H7 (cell line): ENCODE results near the gene LETM1. TPM values are rescaled to one million over a fixed set of nuclear protein-coding genes. Genes with fewer than 3 reads are reported as not detected.
A peak's percentile ranks its signal among the peaks of the same experiment; 100 is the strongest.

Source experiments
- DNase-seq: peaks from one replicate; pipeline ENCODE4 v3.0.0; 2012
- H3K27me3 ChIP-seq: 2 replicates; pipeline ENCODE4 v1.6.0; 2011; ENCODE audit warnings: mild to moderate bottlenecking, low read length; ENCODE audit not compliant: control insufficient read depth, insufficient read depth
- H3K36me3 ChIP-seq: replicated peaks from 2 replicates; pipeline ENCODE4 v1.5.1; 2011; ENCODE audit warnings: low read length; ENCODE audit not compliant: control insufficient read depth, insufficient read depth
- H3K4me3 ChIP-seq: 2 replicates; pipeline ENCODE4 v1.5.1; 2011; ENCODE audit warnings: low read depth, mild to moderate bottlenecking, control low read depth, low read length, moderate library complexity; ENCODE audit not compliant: insufficient read depth
- total RNA-seq: library from RNA; depleted of rRNA; stranded (reverse); fragments of >200 nt; shearing (Covaris generic); gene quantifications from 2 replicates; pipeline ENCODE4 v1.2.3, GENCODE V29; 2014

The LETM1 gene
- total RNA-seq, 1 experiment from 2014 or later = 80.5 TPM

- Histone ChIP-seq H3K4me3 (no peak overlapping the region), H3K36me3 (no peaks in the 10 kb centered on the region), H3K27me3 (peaks cover 24% of the 10 kb centered on the region)
- no peak for DNase-seq
Measured at GRCh38 chr4:1796486-1797204, 59.3 kb downstream of the LETM1 start.

- H3K27me3 ChIP-seq = peaks cover 28% of the 10 kb centered on the region
- no peaks in the 10 kb centered on the region for H3K36me3 ChIP-seq
- peak overlapping the region; percentile 70 for H3K4me3 ChIP-seq
- peak; percentile 94 for DNase-seq
Measured at GRCh38 chr4:1795299-1796195, 60.4 kb downstream of the LETM1 start.

- peak overlapping the region; percentile 70 for H3K4me3 ChIP-seq
- peaks cover 28% of the 10 kb centered on the region for H3K27me3 ChIP-seq
- DNase-seq = peak; percentile 88
- H3K36me3 ChIP-seq = no peaks in the 10 kb centered on the region
Measured at GRCh38 chr4:1794809-1795298, 61.1 kb downstream of the LETM1 start.

GRCh38 chr4:1793940-1794808 is 61.8 kb downstream of the LETM1 start:
- DNase-seq = peak; percentile 93
- Histone ChIP-seq H3K27me3 (peaks cover 28% of the 10 kb centered on the region), H3K4me3 (peak overlapping the region; percentile 70), H3K36me3 (no peaks in the 10 kb centered on the region)

GRCh38 chr4:1793496-1793840 is 62.5 kb downstream of the LETM1 start:
- DNase-seq = peak; percentile 93

GRCh38 chr4:1792832-1793495 is 63.0 kb downstream of the LETM1 start, which contains the start of gene FGFR3:
TSS of gene FGFR3 (plus strand) at chr4:1793293. CDS start at chr4:1793935, 642 bp downstream.
- Histone ChIP-seq H3K36me3 (no peaks in the 10 kb centered on the region), H3K27me3 (peaks cover 28% of the 10 kb centered on the region), H3K4me3 (peak within 1 kb of the TSS; percentile 70)
- DNase-seq = peak; percentile 100

More at GRCh38 chr4:1793496-1793840, 62.5 kb downstream of the LETM1 start:
- no peaks in the 10 kb centered on the region for H3K36me3 ChIP-seq
- peaks cover 28% of the 10 kb centered on the region for H3K27me3 ChIP-seq
- H3K4me3 ChIP-seq = peak overlapping the region; percentile 70

GRCh38 chr4:1792158-1792831 is 63.7 kb downstream of the LETM1 start:
- Histone ChIP-seq H3K27me3 (peaks cover 28% of the 10 kb centered on the region), H3K36me3 (no peaks in the 10 kb centered on the region), H3K4me3 (peak overlapping the region; percentile 42)
- DNase-seq = no peak

GRCh38 chr4:1790005-1790404 is 66.0 kb downstream of the LETM1 start:
- H3K27me3 ChIP-seq = peaks cover 25% of the 10 kb centered on the region
- no peak for DNase-seq
- no peak overlapping the region for H3K4me3 ChIP-seq
- no peaks in the 10 kb centered on the region for H3K36me3 ChIP-seq

- Histone ChIP-seq H3K4me3 (no peak overlapping the region), H3K36me3 (no peaks in the 10 kb centered on the region), H3K27me3 (peaks cover 23% of the 10 kb centered on the region)
- DNase-seq = peak; percentile 66
Measured at GRCh38 chr4:1789552-1789951, 66.4 kb downstream of the LETM1 start.

- Histone ChIP-seq H3K36me3 (no peaks in the 10 kb centered on the region), H3K4me3 (no peak overlapping the region), H3K27me3 (peaks cover 16% of the 10 kb centered on the region)
- peak; percentile 82 for DNase-seq
Measured at GRCh38 chr4:1788254-1788973, 67.5 kb downstream of the LETM1 start.

- no peak overlapping the region for H3K4me3 ChIP-seq
- no peaks in the 10 kb centered on the region for H3K36me3 ChIP-seq
- H3K27me3 ChIP-seq = peaks cover 13% of the 10 kb centered on the region
- peak; percentile 65 for DNase-seq
Measured at GRCh38 chr4:1787411-1788077, 68.4 kb downstream of the LETM1 start.

GRCh38 chr4:1786544-1787362 is 69.2 kb downstream of the LETM1 start:
- peaks cover 5% of the 10 kb centered on the region for H3K27me3 ChIP-seq
- DNase-seq = peak; percentile 70
- no peak overlapping the region for H3K4me3 ChIP-seq
- no peaks in the 10 kb centered on the region for H3K36me3 ChIP-seq
